ENCODE results near the gene PALB2.

GRCh38 chr16:23590181-23590580, 50.9 kb downstream of the PALB2 start:
- TF ChIP-seq MXI1 (IDR thresholded peaks at IDR 0.05; ENCODE audit: low read depth, low read length) (no peak), HDGF (IDR thresholded peaks at IDR 0.05) (no peak), POLR2A (IDR thresholded peaks at IDR 0.05; ENCODE audit: low read depth, low read length) (no peak), E2F8 (IDR thresholded peaks at IDR 0.05; ENCODE audit: low read depth, partially characterized antibody) (no peak), BMI1 (IDR thresholded peaks at IDR 0.05; ENCODE audit: borderline replicate concordance) (no peak), CTCF (IDR thresholded peaks at IDR 0.05 in 2 of 3, conservative IDR thresholded peaks at IDR 0.05 in 1 of 3; ENCODE audit: control insufficient read depth in 2 of 3, extremely low read depth in 1 of 3, insufficient read depth in 1 of 3, low read depth in 3 of 3, low read length in 3 of 3) (no peak), SKIL (IDR thresholded peaks at IDR 0.05; ENCODE audit: low read depth, poor library complexity, severe bottlenecking) (no peak)
- TF ChIP-seq, protein P1, sequence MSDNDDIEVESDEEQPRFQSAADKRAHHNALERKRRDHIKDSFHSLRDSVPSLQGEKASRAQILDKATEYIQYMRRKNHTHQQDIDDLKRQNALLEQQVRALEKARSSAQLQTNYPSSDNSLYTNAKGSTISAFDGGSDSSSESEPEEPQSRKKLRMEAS (IDR thresholded peaks at IDR 0.05; ENCODE audit: low read depth, low read length) = no peak
- TF ChIP-seq, protein P2, sequence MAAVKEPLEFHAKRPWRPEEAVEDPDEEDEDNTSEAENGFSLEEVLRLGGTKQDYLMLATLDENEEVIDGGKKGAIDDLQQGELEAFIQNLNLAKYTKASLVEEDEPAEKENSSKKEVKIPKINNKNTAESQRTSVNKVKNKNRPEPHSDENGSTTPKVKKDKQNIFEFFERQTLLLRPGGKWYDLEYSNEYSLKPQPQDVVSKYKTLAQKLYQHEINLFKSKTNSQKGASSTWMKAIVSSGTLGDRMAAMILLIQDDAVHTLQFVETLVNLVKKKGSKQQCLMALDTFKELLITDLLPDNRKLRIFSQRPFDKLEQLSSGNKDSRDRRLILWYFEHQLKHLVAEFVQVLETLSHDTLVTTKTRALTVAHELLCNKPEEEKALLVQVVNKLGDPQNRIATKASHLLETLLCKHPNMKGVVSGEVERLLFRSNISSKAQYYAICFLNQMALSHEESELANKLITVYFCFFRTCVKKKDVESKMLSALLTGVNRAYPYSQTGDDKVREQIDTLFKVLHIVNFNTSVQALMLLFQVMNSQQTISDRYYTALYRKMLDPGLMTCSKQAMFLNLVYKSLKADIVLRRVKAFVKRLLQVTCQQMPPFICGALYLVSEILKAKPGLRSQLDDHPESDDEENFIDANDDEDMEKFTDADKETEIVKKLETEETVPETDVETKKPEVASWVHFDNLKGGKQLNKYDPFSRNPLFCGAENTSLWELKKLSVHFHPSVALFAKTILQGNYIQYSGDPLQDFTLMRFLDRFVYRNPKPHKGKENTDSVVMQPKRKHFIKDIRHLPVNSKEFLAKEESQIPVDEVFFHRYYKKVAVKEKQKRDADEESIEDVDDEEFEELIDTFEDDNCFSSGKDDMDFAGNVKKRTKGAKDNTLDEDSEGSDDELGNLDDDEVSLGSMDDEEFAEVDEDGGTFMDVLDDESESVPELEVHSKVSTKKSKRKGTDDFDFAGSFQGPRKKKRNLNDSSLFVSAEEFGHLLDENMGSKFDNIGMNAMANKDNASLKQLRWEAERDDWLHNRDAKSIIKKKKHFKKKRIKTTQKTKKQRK (IDR thresholded peaks at IDR 0.05; ENCODE audit: low read depth, low read length) = no peak
